SK-N-SH (cell line): ENCODE data around the gene SPRED3. TPM values are rescaled to one million over a fixed set of nuclear protein-coding genes. Genes with fewer than 3 reads are reported as not detected.

ENCODE experiments used
- CTCF ChIA-PET: fragments of 300-600, 350-600 bp; formaldehyde crosslinking; extraction: SDS; loops from one replicate; lab custom pipeline; 2021; lab: Yijun Ruan, JAX
- POLR2A ChIA-PET: fragments of 350-600 bp; sonication (Branson Sonifier 250); formaldehyde crosslinking; extraction: SDS; loops from one replicate; lab custom pipeline; 2020; ENCODE audit warnings: antibody characterized with exemption, inconsistent platforms; lab: Yijun Ruan, JAX
- DNase-seq: peaks from one replicate; pipeline ENCODE4 v3.0.0; 2012
- H2AFZ ChIP-seq: fragments of 200-600 bp; sonication (generic); 2 replicates; pipeline ENCODE4 v1.8.1; 2016; ENCODE audit warnings: antibody characterized with exemption, mild to moderate bottlenecking, low read depth
- H3F3A ChIP-seq: fragments of 200-600 bp; sonication (generic); replicated peaks from 2 replicates; pipeline ENCODE3; 2016; ENCODE audit warnings: antibody characterized with exemption, mild to moderate bottlenecking; ENCODE audit not compliant: insufficient read depth
- H3K27ac ChIP-seq, 2 experiments: fragments of 200-500 bp in 1 of 2; fragments of 200-600 bp in 1 of 2; sonication (Bioruptor generic) in 1 of 2; sonication (generic), shearing (Covaris generic) in 1 of 2; 2 replicates each; pipeline versions ENCODE4 v1.5.1 to v1.6.1; 2014 to 2016; ENCODE audit warnings: low read depth in 2 of 2, inconsistent platforms in 1 of 2, low read length in 1 of 2, mild to moderate bottlenecking in 1 of 2, mixed read lengths in 1 of 2
- H3K27me3 ChIP-seq: fragments of 200-600 bp; sonication (generic), shearing (Covaris generic); 2 replicates; pipeline ENCODE4 v1.6.1; 2016; ENCODE audit warnings: mixed run types; ENCODE audit not compliant: insufficient read depth
- H3K36me3 ChIP-seq, 2 experiments: fragments of 200-500 bp in 1 of 2; fragments of 200-600 bp in 1 of 2; sonication (Bioruptor generic) in 1 of 2; sonication (generic) in 1 of 2; replicated peaks in 1 of 2; 2 replicates each; pipeline versions ENCODE3 to v1.5.1; 2014 to 2016; ENCODE audit warnings: low read length in 1 of 2, mild to moderate bottlenecking in 1 of 2; ENCODE audit not compliant: insufficient read depth in 2 of 2, control insufficient read depth in 1 of 2
- H3K4me1 ChIP-seq, 2 experiments: fragments of 200-500 bp in 1 of 2; fragments of 200-600 bp in 1 of 2; sonication (Bioruptor generic) in 1 of 2; sonication (generic), shearing (Covaris generic) in 1 of 2; 2 replicates each; pipeline versions ENCODE4 v1.5.1 to v1.6.1; 2014 to 2016; ENCODE audit warnings: low read depth in 1 of 2, low read length in 1 of 2, mixed run types in 1 of 2; ENCODE audit not compliant: insufficient read depth in 2 of 2, control insufficient read depth in 1 of 2
- H3K4me2 ChIP-seq: fragments of 200-600 bp; sonication (generic), shearing (Covaris generic); 2 replicates; pipeline ENCODE4 v1.6.1; 2017; ENCODE audit warnings: mixed run types
- H3K4me3 ChIP-seq, 2 experiments: fragments of 200-500 bp in 1 of 2; fragments of 200-600 bp in 1 of 2; sonication (Bioruptor generic) in 1 of 2; sonication (generic), shearing (Covaris generic) in 1 of 2; 2 replicates each; pipeline versions ENCODE4 v1.5.1 to v1.8.1; 2014 to 2016; ENCODE audit warnings: low read depth in 2 of 2, inconsistent platforms in 1 of 2, low read length in 1 of 2, mild to moderate bottlenecking in 1 of 2, mixed read lengths in 1 of 2, moderate library complexity in 1 of 2
- H3K79me2 ChIP-seq: fragments of 200-600 bp; sonication (generic); 2 replicates; pipeline ENCODE4 v1.8.1; 2017; ENCODE audit warnings: mild to moderate bottlenecking; ENCODE audit not compliant: insufficient read depth
- H3K9ac ChIP-seq: fragments of 200-600 bp; sonication (generic); 2 replicates; pipeline ENCODE4 v1.6.1; 2017; ENCODE audit warnings: mixed run types
- H3K9me2 ChIP-seq: fragments of 200-600 bp; sonication (generic); 2 replicates; pipeline ENCODE4 v1.6.1; 2017; ENCODE audit warnings: mixed run types
- H3K9me3 ChIP-seq: fragments of 200-600 bp; sonication (generic); 2 replicates; pipeline ENCODE4 v1.6.1; 2017; ENCODE audit warnings: mixed run types, mild to moderate bottlenecking, moderate library complexity
- H4K20me1 ChIP-seq: fragments of 200-600 bp; sonication (generic); 2 replicates; pipeline ENCODE4 v1.6.1; 2017; ENCODE audit warnings: mild to moderate bottlenecking, mixed run types; ENCODE audit not compliant: insufficient read depth
- CHD2 ChIP-seq: fragments of 150-350 bp; IDR thresholded peaks from 2 replicates; pipeline ENCODE4 v1.6.1; 2018; ENCODE audit warnings: low read length; ENCODE audit not compliant: partially characterized antibody
- ELF1 ChIP-seq: IDR thresholded peaks from 2 replicates; pipeline ENCODE4 v1.4.0; 2012
- FOSL2 ChIP-seq: IDR thresholded peaks from 2 replicates; pipeline ENCODE4 v1.4.0; 2012; ENCODE audit warnings: low read depth, mild to moderate bottlenecking, moderate library complexity, borderline replicate concordance
- FOXJ3 ChIP-seq: sonication (generic); formaldehyde crosslinking; IDR thresholded peaks from 2 replicates; pipeline ENCODE4 v1.5.1; 2020; ENCODE audit warnings: mild to moderate bottlenecking, missing genetic modification reagents
- FOXM1 ChIP-seq: IDR thresholded peaks from 2 replicates; pipeline ENCODE4 v1.4.0; 2012; ENCODE audit warnings: low read depth, mild to moderate bottlenecking
- GABPA ChIP-seq: IDR thresholded peaks from 2 replicates; pipeline ENCODE4 v1.4.0; 2012; ENCODE audit warnings: low read depth, mild to moderate bottlenecking
- JUND ChIP-seq: IDR thresholded peaks from 2 replicates; pipeline ENCODE4 v1.4.0; 2012
- MXI1 ChIP-seq: IDR thresholded peaks from 2 replicates; pipeline ENCODE4 v1.6.1; 2012; ENCODE audit warnings: mild to moderate bottlenecking, low read depth, low read length, improper control_type of control experiment
- NFIC ChIP-seq: IDR thresholded peaks from 2 replicates; pipeline ENCODE4 v1.4.0; 2012; ENCODE audit warnings: borderline replicate concordance
- NRF1 ChIP-seq: IDR thresholded peaks from 2 replicates; pipeline ENCODE4 v1.6.1; 2012; ENCODE audit warnings: low read depth, mild to moderate bottlenecking, low read length
- POLR2AphosphoS5 ChIP-seq: IDR thresholded peaks from 2 replicates; pipeline ENCODE4 v1.6.1; 2012; ENCODE audit warnings: low read depth, low read length
- RAD21 ChIP-seq: IDR thresholded peaks from 2 replicates; pipeline ENCODE4 v1.6.1; 2012; ENCODE audit warnings: mild to moderate bottlenecking, low read length
- SMC3 ChIP-seq: IDR thresholded peaks from 2 replicates; pipeline ENCODE4 v1.6.1; 2012; ENCODE audit warnings: low read depth, low read length, improper control_type of control experiment
- TEAD4 ChIP-seq: IDR thresholded peaks from 2 replicates; pipeline ENCODE4 v1.4.0; 2012; ENCODE audit warnings: mild to moderate bottlenecking, borderline replicate concordance; ENCODE audit not compliant: insufficient read depth
- YY1 ChIP-seq: IDR thresholded peaks from 2 replicates; pipeline ENCODE4 v1.4.0; 2012; ENCODE audit warnings: low read depth, mild to moderate bottlenecking
- WGBS: methylation state at CpG from one replicate; pipeline ENCODE4 v1.1.6; 2017; ENCODE audit warnings: low lambda C conversion rate; 5-methylcytosine and 5-hydroxymethylcytosine counted together
- polyA plus RNA-seq, 3 experiments: library from polyadenylated mRNA; depleted of rRNA; stranded (reverse); fragments of >200 nt; gene quantifications; 2 replicates each; pipeline ENCODE4 v1.2.3, GENCODE V29; 2012
- TF ChIP-seq, protein P1 (sequence below): IDR thresholded peaks from 2 replicates; pipeline ENCODE4 v1.4.0; 2012; ENCODE audit warnings: low read depth, borderline replicate concordance
- TF ChIP-seq, protein P2 (sequence below): IDR thresholded peaks from 2 replicates; pipeline ENCODE4 v1.4.0; 2012; ENCODE audit warnings: low read depth
- TF ChIP-seq, protein P3 (sequence below): fragments of 200-600 bp; sonication (generic); IDR thresholded peaks from 2 replicates; pipeline ENCODE4 v1.6.1; 2017; ENCODE audit warnings: antibody characterized with exemption, mild to moderate bottlenecking, moderate library complexity
- TF ChIP-seq, protein P4 (sequence below): IDR thresholded peaks from 2 replicates; pipeline ENCODE4 v1.4.0; 2012; ENCODE audit warnings: low read depth, borderline replicate concordance

Gene SPRED3
- polyA plus RNA-seq, 1 of the 3 experiments (the other 2 are of a cell fraction): 11.1 TPM

DNA sequence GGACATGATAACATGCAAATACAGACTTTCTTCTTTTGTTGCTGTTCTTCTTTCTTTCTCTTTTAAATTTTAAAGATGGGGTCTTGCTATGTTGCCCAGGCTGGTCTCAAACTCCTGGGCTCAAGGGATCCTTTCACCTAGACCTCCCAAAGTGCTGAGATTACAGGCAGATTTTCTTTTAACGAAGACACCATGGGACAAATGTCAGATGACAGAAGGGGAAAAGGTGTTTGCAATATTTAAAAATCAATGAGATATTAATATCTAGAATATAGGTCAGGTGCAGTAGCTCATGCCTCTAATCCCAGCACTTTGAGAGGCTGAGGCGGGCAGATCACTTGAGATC, 41.3 kb downstream of the SPRED3 start:
- Histone ChIP-seq H3K9ac (no peak overlapping the region), H3K27ac (no peak overlapping the region), H3K4me3 (no peak overlapping the region), H3K4me1 (no peaks in the 10 kb centered on the region; a peak in 1 of 4 replicates), H3F3A (no peaks in the 10 kb centered on the region), H3K79me2 (no peaks in the 10 kb centered on the region), H2AFZ (no peak overlapping the region), H3K9me2 (no peaks in the 10 kb centered on the region), H3K9me3 (no peaks in the 10 kb centered on the region), H3K27me3 (peaks cover 13% of the 10 kb centered on the region; the same call in 1 of the 2 replicates), H4K20me1 (no peaks in the 10 kb centered on the region), H3K36me3 (no peaks in the 10 kb centered on the region), H3K4me2 (no peak overlapping the region)
- ChIA-PET POLR2A (no interaction called here), CTCF (interaction anchor here (1.0 to 1.4 kb wide), 2 partner anchors 15 to 27 kb away, joined by 3 to 5 read pairs; partner anchors contain the start of gene FAM98C)
- no peak for DNase-seq
- 41% methylated on average over 2 of the region's 2 CpGs for WGBS
- TF ChIP-seq FOSL2: no peak
- TF ChIP-seq ELF1: no peak
- TF ChIP-seq, protein P1, sequence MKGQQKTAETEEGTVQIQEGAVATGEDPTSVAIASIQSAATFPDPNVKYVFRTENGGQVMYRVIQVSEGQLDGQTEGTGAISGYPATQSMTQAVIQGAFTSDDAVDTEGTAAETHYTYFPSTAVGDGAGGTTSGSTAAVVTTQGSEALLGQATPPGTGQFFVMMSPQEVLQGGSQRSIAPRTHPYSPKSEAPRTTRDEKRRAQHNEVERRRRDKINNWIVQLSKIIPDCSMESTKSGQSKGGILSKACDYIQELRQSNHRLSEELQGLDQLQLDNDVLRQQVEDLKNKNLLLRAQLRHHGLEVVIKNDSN: no peak
- no peak for TF ChIP-seq FOXM1
- no peak for TF ChIP-seq POLR2AphosphoS5

DNA sequence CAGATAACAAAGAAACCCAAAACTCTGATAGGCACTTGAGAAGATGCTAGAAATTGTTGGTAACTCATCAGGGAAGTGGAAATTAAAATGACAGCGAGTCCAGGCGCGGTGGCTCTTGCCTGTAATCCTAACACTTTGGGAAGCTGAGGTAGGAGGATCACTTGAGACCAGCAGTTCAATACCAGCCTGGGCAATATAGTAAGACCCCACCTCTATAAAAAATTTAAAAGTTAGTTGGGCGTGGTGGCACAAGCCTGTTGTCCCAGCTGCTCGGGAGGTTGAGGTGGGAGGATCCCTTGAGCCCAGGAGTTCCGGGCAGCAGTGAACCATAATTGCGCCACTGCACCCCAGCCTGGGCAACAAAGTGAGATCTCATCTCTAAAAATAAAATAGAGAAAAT, 42.4 kb downstream of the SPRED3 start:
- Histone ChIP-seq H3K9me2 (no peaks in the 10 kb centered on the region), H2AFZ (no peak overlapping the region), H3K79me2 (no peaks in the 10 kb centered on the region), H3K27ac (no peak overlapping the region), H3K9me3 (no peaks in the 10 kb centered on the region), H3F3A (no peaks in the 10 kb centered on the region), H3K36me3 (no peaks in the 10 kb centered on the region), H3K27me3 (peaks cover 13% of the 10 kb centered on the region; the same call in 1 of the 2 replicates), H3K4me2 (no peak overlapping the region)
- CTCF ChIA-PET: no interaction called here
- DNase-seq: no peak
- POLR2A ChIA-PET: no interaction called here
- TF ChIP-seq CHD2: no peak
- no peak for TF ChIP-seq JUND
- TF ChIP-seq, protein P2, sequence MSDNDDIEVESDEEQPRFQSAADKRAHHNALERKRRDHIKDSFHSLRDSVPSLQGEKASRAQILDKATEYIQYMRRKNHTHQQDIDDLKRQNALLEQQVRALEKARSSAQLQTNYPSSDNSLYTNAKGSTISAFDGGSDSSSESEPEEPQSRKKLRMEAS: no peak
- no peak for TF ChIP-seq ELF1
- TF ChIP-seq YY1: no peak
- no peak for TF ChIP-seq TEAD4
- TF ChIP-seq, protein P3, sequence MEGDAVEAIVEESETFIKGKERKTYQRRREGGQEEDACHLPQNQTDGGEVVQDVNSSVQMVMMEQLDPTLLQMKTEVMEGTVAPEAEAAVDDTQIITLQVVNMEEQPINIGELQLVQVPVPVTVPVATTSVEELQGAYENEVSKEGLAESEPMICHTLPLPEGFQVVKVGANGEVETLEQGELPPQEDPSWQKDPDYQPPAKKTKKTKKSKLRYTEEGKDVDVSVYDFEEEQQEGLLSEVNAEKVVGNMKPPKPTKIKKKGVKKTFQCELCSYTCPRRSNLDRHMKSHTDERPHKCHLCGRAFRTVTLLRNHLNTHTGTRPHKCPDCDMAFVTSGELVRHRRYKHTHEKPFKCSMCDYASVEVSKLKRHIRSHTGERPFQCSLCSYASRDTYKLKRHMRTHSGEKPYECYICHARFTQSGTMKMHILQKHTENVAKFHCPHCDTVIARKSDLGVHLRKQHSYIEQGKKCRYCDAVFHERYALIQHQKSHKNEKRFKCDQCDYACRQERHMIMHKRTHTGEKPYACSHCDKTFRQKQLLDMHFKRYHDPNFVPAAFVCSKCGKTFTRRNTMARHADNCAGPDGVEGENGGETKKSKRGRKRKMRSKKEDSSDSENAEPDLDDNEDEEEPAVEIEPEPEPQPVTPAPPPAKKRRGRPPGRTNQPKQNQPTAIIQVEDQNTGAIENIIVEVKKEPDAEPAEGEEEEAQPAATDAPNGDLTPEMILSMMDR: no peak
- TF ChIP-seq SMC3: no peak
- no peak for TF ChIP-seq POLR2AphosphoS5
- no peak for TF ChIP-seq NRF1
- TF ChIP-seq, protein P4, sequence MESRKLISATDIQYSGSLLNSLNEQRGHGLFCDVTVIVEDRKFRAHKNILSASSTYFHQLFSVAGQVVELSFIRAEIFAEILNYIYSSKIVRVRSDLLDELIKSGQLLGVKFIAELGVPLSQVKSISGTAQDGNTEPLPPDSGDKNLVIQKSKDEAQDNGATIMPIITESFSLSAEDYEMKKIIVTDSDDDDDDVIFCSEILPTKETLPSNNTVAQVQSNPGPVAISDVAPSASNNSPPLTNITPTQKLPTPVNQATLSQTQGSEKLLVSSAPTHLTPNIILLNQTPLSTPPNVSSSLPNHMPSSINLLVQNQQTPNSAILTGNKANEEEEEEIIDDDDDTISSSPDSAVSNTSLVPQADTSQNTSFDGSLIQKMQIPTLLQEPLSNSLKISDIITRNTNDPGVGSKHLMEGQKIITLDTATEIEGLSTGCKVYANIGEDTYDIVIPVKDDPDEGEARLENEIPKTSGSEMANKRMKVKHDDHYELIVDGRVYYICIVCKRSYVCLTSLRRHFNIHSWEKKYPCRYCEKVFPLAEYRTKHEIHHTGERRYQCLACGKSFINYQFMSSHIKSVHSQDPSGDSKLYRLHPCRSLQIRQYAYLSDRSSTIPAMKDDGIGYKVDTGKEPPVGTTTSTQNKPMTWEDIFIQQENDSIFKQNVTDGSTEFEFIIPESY: no peak
- no peak for TF ChIP-seq MXI1
- TF ChIP-seq NFIC: no peak
- TF ChIP-seq RAD21: no peak
- no peak for TF ChIP-seq GABPA
- TF ChIP-seq FOXJ3 (CRISPR knock-in tag): no peak
- TF ChIP-seq, all 33 proteins: peak for 0
- Histone ChIP-seq H3K4me3 (no peak overlapping the region), H3K9ac (no peak overlapping the region), H4K20me1 (no peaks in the 10 kb centered on the region), H3K4me1 (no peaks in the 10 kb centered on the region; a peak in 1 of 4 replicates)
- WGBS: 49% methylated on average over 7 of the region's 7 CpGs
